NCI-H1930 (cell line): Measurements from ENCODE around the gene CHRM1.
"Not testable (repeated sequence)": the region's sequence is repeated elsewhere in the genome, so short reads cannot be mapped to it uniquely, and the experiment has no call there.

Experiments
- DNase-seq, 2 experiments: peaks; one replicate each; lab custom pipeline; 2025; lab: John Stamatoyannopoulos, UW

The CHRM1 gene

DNA sequence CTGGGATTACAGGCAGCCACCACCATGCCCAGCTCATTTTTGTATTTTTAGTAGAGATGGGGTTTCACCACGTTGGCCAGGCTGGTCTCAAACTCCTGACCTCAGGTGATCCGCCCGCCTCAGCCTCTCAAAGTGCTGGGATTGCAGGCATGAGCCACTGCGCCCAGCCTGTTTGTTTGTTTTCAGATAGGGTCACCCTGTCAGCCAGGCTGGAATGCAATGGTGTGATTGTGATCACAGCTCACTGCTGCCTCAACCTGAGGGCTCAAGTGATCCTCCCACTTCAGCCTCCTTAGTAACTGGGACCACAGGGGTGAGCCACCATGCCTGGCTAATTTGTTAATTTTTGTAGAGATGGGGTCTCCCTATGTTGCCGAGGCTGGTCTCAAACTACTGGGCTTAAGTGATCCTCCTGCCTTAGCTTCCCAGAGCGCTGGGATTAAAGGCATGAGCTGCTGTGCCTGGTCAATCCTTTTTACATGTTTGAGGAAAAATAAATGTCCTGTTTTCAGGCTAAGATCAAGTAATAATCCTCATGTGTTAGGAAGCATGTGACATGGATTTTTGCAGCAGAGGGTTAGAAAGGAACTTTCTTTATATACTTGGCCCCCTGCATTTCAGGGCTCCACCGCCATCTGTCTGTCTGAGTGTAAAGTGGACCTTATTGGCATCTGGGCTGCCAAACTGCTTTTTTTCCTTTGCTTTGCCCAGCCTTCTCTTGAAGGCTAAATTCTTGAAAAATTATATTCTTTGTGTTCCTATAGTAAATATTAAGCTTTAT lies 45.3 kb downstream of the CHRM1 start:
- no peak for DNase-seq

GRCh38 chr11:62874851-62875250 lies 46.3 kb downstream of the CHRM1 start:
- DNase-seq = no peak

DNA sequence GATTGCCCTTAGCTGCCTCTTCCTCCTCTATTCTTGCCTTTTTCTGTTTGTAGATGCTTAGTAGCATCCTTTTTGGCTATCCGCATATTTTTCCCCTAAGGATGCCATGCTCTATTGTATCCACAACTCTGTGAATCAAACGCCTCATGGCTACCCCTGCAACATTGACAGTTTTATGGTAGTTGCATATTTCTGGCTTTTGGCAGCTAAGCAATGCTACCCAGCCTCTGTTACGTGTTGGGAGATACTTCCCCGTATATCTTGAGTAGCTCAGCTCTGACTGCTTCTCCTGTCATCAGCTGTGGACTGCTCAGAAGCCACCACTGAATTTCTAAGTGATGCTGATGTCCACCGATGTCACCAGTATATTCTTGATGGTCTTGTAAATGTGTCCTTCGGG lies 55.5 kb downstream of the CHRM1 start:
- DNase-seq = no peak

GRCh38 chr11:62863687-62864335 lies 57.4 kb downstream of the CHRM1 start:
- no peak for DNase-seq

GRCh38 chr11:62861564-62862192 lies 59.5 kb downstream of the CHRM1 start:
- not testable (repeated sequence) for DNase-seq

DNA sequence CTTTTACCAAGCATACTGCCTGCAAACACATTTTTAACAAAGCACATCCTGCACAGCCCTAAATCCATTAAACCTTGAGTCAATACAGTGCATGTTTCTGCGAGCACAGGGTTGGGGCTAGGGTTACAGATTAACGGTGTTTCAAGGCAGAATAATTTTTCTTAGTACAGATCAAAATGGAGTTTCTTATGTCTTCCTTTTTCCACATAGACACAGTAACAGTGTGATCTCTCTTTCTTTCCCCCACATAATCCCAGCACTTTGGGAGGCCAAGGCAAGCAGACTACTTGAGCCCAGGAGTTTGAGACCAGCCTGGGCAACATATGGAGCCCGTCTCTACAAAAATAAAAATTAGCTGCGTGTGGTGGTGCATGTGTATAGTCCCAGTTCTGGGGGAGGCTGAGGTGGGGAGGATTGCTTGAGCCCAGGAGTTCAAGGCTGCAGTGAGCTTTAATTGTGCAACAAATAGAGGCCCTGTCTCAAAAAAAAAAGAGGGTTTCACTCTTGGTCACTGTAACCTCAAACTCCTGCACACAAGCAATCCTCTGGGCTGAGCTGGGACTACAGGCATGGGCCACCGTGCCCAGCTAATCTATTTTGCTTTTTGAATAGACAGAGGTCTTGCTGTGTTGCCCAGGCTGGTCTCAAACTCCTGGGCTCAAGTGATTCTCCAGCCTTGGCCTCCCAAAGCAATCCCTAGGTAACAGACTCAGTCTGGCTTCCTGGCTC lies 60.2 kb downstream of the CHRM1 start:
- no peak for DNase-seq

- DNase-seq = not testable (repeated sequence)
Observed at GRCh38 chr11:62859281-62859703, 61.9 kb downstream of the CHRM1 start.
